Activated CD8-positive, alpha-beta T cell treated with anti-CD3 and anti-CD28 coated beads, Interleukin-2, amount 10 ng/mL, durations not matched to agents 7 days and 5 days (primary cell): ENCODE data around the gene URAD. TPM values are rescaled to one million over a fixed set of nuclear protein-coding genes. Genes with fewer than 3 reads are reported as not detected.
"Not testable (repeated sequence)": the region's sequence is repeated elsewhere in the genome, so short reads cannot be mapped to it uniquely, and the experiment has no call there.

Experiments used
- ATAC-seq: fragments of 150-1000 bp; cut with Tn5 transposase; one replicate; pipeline ENCODE4 v1.10.0; 2021; ENCODE audit warnings: moderate library complexity
- CTCF ChIA-PET: fragments of 350-600 bp; sonication (Branson Sonifier 250); formaldehyde crosslinking; loops from one replicate; lab custom pipeline; 2021; ENCODE audit warnings: antibody characterized with exemption; lab: Charles Lee
- POLR2A ChIA-PET: fragments of 350-600 bp; sonication (Branson Sonifier 250); formaldehyde crosslinking; loops from one replicate; lab custom pipeline; 2021; ENCODE audit warnings: antibody characterized with exemption; lab: Charles Lee
- DNase-seq: peaks from one replicate; pipeline ENCODE4 v3.0.0-alpha.2; 2020
- H3K27ac Mint-ChIP-seq: one replicate; pipeline ENCODE4 v1.8.0; 2021; ENCODE audit warnings: mild to moderate bottlenecking, mixed read lengths
- H3K27me3 Mint-ChIP-seq: one replicate; pipeline ENCODE4 v1.8.0; 2021; ENCODE audit warnings: low read depth, mixed read lengths
- H3K36me3 Mint-ChIP-seq: one replicate; pipeline ENCODE4 v1.8.0; 2021; ENCODE audit warnings: low read depth, mixed read lengths
- H3K4me1 Mint-ChIP-seq: one replicate; pipeline ENCODE4 v1.8.0; 2021; ENCODE audit warnings: low read depth, mixed read lengths
- H3K4me3 Mint-ChIP-seq: one replicate; pipeline ENCODE4 v1.8.0; 2021; ENCODE audit warnings: mild to moderate bottlenecking, mixed read lengths
- H3K9me3 Mint-ChIP-seq: one replicate; pipeline ENCODE4 v1.8.0; 2022; ENCODE audit warnings: mixed read lengths; ENCODE audit not compliant: insufficient read depth
- total RNA-seq, 2 experiments: library from RNA; stranded (reverse); gene quantifications; one replicate each; pipeline ENCODE4 v1.2.3, GENCODE V29; 2021

Gene URAD
- total RNA-seq = not detected

- ChIA-PET CTCF (interaction anchor here (0.6 to 1.7 kb wide), 2 partner anchors 160 to 162 kb away, joined by 3 to 4 read pairs; no protein-coding TSS in a partner anchor), POLR2A (no interaction called here)
- H3K27me3 Mint-ChIP-seq = peaks cover 6% of the 10 kb centered on the region
- H3K27ac Mint-ChIP-seq = no peak within 1 kb of the TSS
- no peaks in the 10 kb centered on the region for H3K9me3 Mint-ChIP-seq
- H3K36me3 Mint-ChIP-seq = no peaks in the 10 kb centered on the region
- DNase-seq (no peak), ATAC-seq (no peak)
- no peaks in the 10 kb centered on the region for H3K4me1 Mint-ChIP-seq
- no peak within 1 kb of the TSS for H3K4me3 Mint-ChIP-seq
Observed at GRCh38 chr13:27988520-27988919, at the start of gene URAD. Gene URAD, minus strand, starts transcription at chr13:27988693. Its CDS starts 56 bp downstream, at chr13:27988637.

- ATAC-seq (no peak), DNase-seq (no peak)
- Mint-ChIP-seq H3K27ac (no peak overlapping the region), H3K36me3 (no peaks in the 10 kb centered on the region), H3K4me1 (peaks cover 4% of the 10 kb centered on the region), H3K9me3 (no peaks in the 10 kb centered on the region), H3K27me3 (peaks cover 15% of the 10 kb centered on the region), H3K4me3 (no peak overlapping the region)
- ChIA-PET POLR2A (no interaction called here), CTCF (no interaction called here)
Observed at GRCh38 chr13:28037399-28037798, 48.9 kb upstream of the URAD start.

- ChIA-PET CTCF (no interaction called here), POLR2A (no interaction called here)
- Mint-ChIP-seq H3K4me3 (no peak overlapping the region), H3K4me1 (peaks cover 12% of the 10 kb centered on the region), H3K9me3 (no peaks in the 10 kb centered on the region), H3K27ac (no peak overlapping the region), H3K27me3 (peaks cover 17% of the 10 kb centered on the region), H3K36me3 (no peaks in the 10 kb centered on the region)
- ATAC-seq (no peak), DNase-seq (no peak)
Observed at GRCh38 chr13:28035146-28035782, 46.8 kb upstream of the URAD start.

- H3K36me3 Mint-ChIP-seq = no peaks in the 10 kb centered on the region
- H3K27me3 Mint-ChIP-seq = peaks cover 19% of the 10 kb centered on the region
- ATAC-seq (no peak), DNase-seq (no peak)
- H3K4me3 Mint-ChIP-seq = no peak overlapping the region
- no peak overlapping the region for H3K27ac Mint-ChIP-seq
- H3K4me1 Mint-ChIP-seq = peaks cover 12% of the 10 kb centered on the region
- ChIA-PET POLR2A (no interaction called here), CTCF (interaction anchor here (0.6 kb wide), 1 partner anchor 861 kb away, joined by 3 read pairs; no protein-coding TSS in a partner anchor)
- no peaks in the 10 kb centered on the region for H3K9me3 Mint-ChIP-seq
Observed at GRCh38 chr13:28033894-28034655, 45.6 kb upstream of the URAD start.

GRCh38 chr13:28032438-28032837 is 43.9 kb upstream of the URAD start:
- peaks cover 19% of the 10 kb centered on the region for H3K4me1 Mint-ChIP-seq
- CTCF ChIA-PET, ATAC-seq, DNase-seq, H3K27ac Mint-ChIP-seq, H3K4me3 Mint-ChIP-seq, H3K36me3 Mint-ChIP-seq, H3K9me3 Mint-ChIP-seq, POLR2A ChIA-PET: not testable (repeated sequence)
- peaks cover 21% of the 10 kb centered on the region for H3K27me3 Mint-ChIP-seq

- Mint-ChIP-seq H3K27ac (no peak overlapping the region), H3K36me3 (no peaks in the 10 kb centered on the region), H3K4me1 (peaks cover 21% of the 10 kb centered on the region), H3K9me3 (no peaks in the 10 kb centered on the region), H3K27me3 (peaks cover 21% of the 10 kb centered on the region), H3K4me3 (no peak overlapping the region)
- DNase-seq (no peak), ATAC-seq (no peak)
- ChIA-PET CTCF (interaction anchor here (0.6 kb wide), 1 partner anchor 30 kb away, joined by 3 read pairs; no protein-coding TSS in a partner anchor), POLR2A (no interaction called here)
Observed at GRCh38 chr13:28031896-28032288, 43.4 kb upstream of the URAD start.

GRCh38 chr13:28031220-28031895 is 42.9 kb upstream of the URAD start:
- Mint-ChIP-seq H3K27ac (no peak overlapping the region), H3K4me1 (peaks cover 21% of the 10 kb centered on the region), H3K9me3 (no peaks in the 10 kb centered on the region), H3K4me3 (no peak overlapping the region), H3K36me3 (no peaks in the 10 kb centered on the region), H3K27me3 (peaks cover 21% of the 10 kb centered on the region)
- DNase-seq = no peak
- ATAC-seq = no peak
- ChIA-PET CTCF (interaction anchor here (0.6 kb wide), 1 partner anchor 30 kb away, joined by 3 read pairs; no protein-coding TSS in a partner anchor), POLR2A (no interaction called here)

GRCh38 chr13:28027607-28028364 is 39.3 kb upstream of the URAD start:
- no peaks in the 10 kb centered on the region for H3K36me3 Mint-ChIP-seq
- POLR2A ChIA-PET = no interaction called here
- no peak for DNase-seq
- no peaks in the 10 kb centered on the region for H3K9me3 Mint-ChIP-seq
- peaks cover 21% of the 10 kb centered on the region for H3K4me1 Mint-ChIP-seq
- ATAC-seq = no peak
- CTCF ChIA-PET = interaction anchor here (1.2 kb wide), 1 partner anchor 15 kb away, joined by 3 read pairs; no protein-coding TSS in a partner anchor
- H3K4me3 Mint-ChIP-seq = no peak overlapping the region
- peaks cover 13% of the 10 kb centered on the region for H3K27me3 Mint-ChIP-seq
- H3K27ac Mint-ChIP-seq = no peak overlapping the region

GRCh38 chr13:28027071-28027470 is 38.6 kb upstream of the URAD start:
- CTCF ChIA-PET = no interaction called here

GRCh38 chr13:28026508-28026907 is 38.0 kb upstream of the URAD start:
- no peak overlapping the region for H3K4me3 Mint-ChIP-seq
- CTCF ChIA-PET = no interaction called here
- peaks cover 11% of the 10 kb centered on the region for H3K27me3 Mint-ChIP-seq
- no peak overlapping the region for H3K27ac Mint-ChIP-seq
- DNase-seq = no peak
- H3K4me1 Mint-ChIP-seq = peaks cover 14% of the 10 kb centered on the region
- no peak for ATAC-seq
- H3K9me3 Mint-ChIP-seq = no peaks in the 10 kb centered on the region
- POLR2A ChIA-PET = no interaction called here
- no peaks in the 10 kb centered on the region for H3K36me3 Mint-ChIP-seq

More at GRCh38 chr13:28027071-28027470, 38.6 kb upstream of the URAD start:
- H3K9me3 Mint-ChIP-seq = no peaks in the 10 kb centered on the region
- peaks cover 16% of the 10 kb centered on the region for H3K4me1 Mint-ChIP-seq
- H3K4me3 Mint-ChIP-seq = no peak overlapping the region
- ATAC-seq = no peak
- peaks cover 11% of the 10 kb centered on the region for H3K27me3 Mint-ChIP-seq
- no peak overlapping the region for H3K27ac Mint-ChIP-seq
- POLR2A ChIA-PET = no interaction called here
- DNase-seq = no peak
- no peaks in the 10 kb centered on the region for H3K36me3 Mint-ChIP-seq

GRCh38 chr13:28022848-28023518 is 34.5 kb upstream of the URAD start:
- Mint-ChIP-seq H3K4me3 (no peak overlapping the region), H3K27ac (no peak overlapping the region), H3K27me3 (peaks cover 3% of the 10 kb centered on the region), H3K36me3 (no peaks in the 10 kb centered on the region), H3K9me3 (no peaks in the 10 kb centered on the region), H3K4me1 (peaks cover 7% of the 10 kb centered on the region)
- no peak for ATAC-seq
- POLR2A ChIA-PET = no interaction called here
- no peak for DNase-seq
- CTCF ChIA-PET = no interaction called here
